GM12891 (cell line): Measurements from ENCODE around the gene ARHGEF2.

Experiments used
- PAX5 ChIP-seq: IDR thresholded peaks from 2 replicates; pipeline ENCODE4 v1.6.1; 2011; ENCODE audit warnings: low read length, moderate library complexity, mild to moderate bottlenecking; ENCODE audit not compliant: insufficient read depth, severe bottlenecking
- POLR2A ChIP-seq: IDR thresholded peaks from 2 replicates; pipeline ENCODE4 v1.6.1; 2011; ENCODE audit warnings: low read depth, low read length, control low read depth
- POLR2AphosphoS5 ChIP-seq: IDR thresholded peaks from 2 replicates; pipeline ENCODE4 v1.6.1; 2011; ENCODE audit warnings: low read depth, low read length, control low read depth
- POU2F2 ChIP-seq: IDR thresholded peaks from 2 replicates; pipeline ENCODE4 v1.6.1; 2011; ENCODE audit warnings: low read depth, mild to moderate bottlenecking, control low read depth, low read length, moderate library complexity
- SPI1 ChIP-seq: IDR thresholded peaks from 2 replicates; pipeline ENCODE4 v1.6.1; 2011; ENCODE audit warnings: low read depth, low read length, control low read depth
- TAF1 ChIP-seq: IDR thresholded peaks from 2 replicates; pipeline ENCODE4 v1.6.1; 2011; ENCODE audit warnings: low read depth, low read length, control low read depth

- TF ChIP-seq POLR2AphosphoS5, result no peak
- no peak for TF ChIP-seq SPI1
- TF ChIP-seq POLR2A, result no peak
- no peak for TF ChIP-seq TAF1
- no peak for TF ChIP-seq POU2F2
- no peak for TF ChIP-seq PAX5
Measured at GRCh38 chr1:155900161-155900560, 78.2 kb downstream of the ARHGEF2 start.
